ENCODE measurements around the gene MMUT. TPM values are rescaled to one million over a fixed set of nuclear protein-coding genes. Genes with fewer than 3 reads are reported as not detected.

The MMUT gene
- total and polyA plus RNA-seq, 10 of the 15 experiments (the other 5 are each of a cell fraction or from before 2014, with no cell fraction given), result 6.6 to 21.5 (median 13.5) TPM

GRCh38 chr6:49462927-49463611, at the start of gene MMUT, which contains the start of gene CENPQ (continued):
- TF ChIP-seq SP1 (IDR thresholded peaks at IDR 0.05; ENCODE audit: low read depth, low read length) (peak; percentile 92), NFIC (IDR thresholded peaks at IDR 0.05; ENCODE audit: low read depth, low read length) (0 out of 2 replicates have a peak, but pooled peaks have one; percentile 46), BCL11A (IDR thresholded peaks at IDR 0.05; ENCODE audit: low read depth, low read length) (no peak), MLLT1 (IDR thresholded peaks at IDR 0.05) (peak; percentile 73), NKRF (conservative IDR thresholded peaks at IDR 0.05) (peak; percentile 98), ZNF274 (IDR thresholded peaks at IDR 0.05; ENCODE audit: insufficient read depth, insufficient read length) (no peak), PAX5 (IDR thresholded peaks at IDR 0.05; ENCODE audit: borderline replicate concordance, low read depth, low read length) (peak; percentile 43; the same call in 1 of the 2 replicates), CUX1 (IDR thresholded peaks at IDR 0.05; ENCODE audit: insufficient replicate concordance, low read depth, low read length) (no peak), MEF2A (IDR thresholded peaks at IDR 0.05; ENCODE audit: insufficient read depth, low read depth, low read length) (0 out of 2 replicates have a peak, but pooled peaks have one; percentile 43), IRF4 (IDR thresholded peaks at IDR 0.05; ENCODE audit: low read depth, low read length) (0 out of 2 replicates have a peak, but pooled peaks have one; percentile 53), BCLAF1 (IDR thresholded peaks at IDR 0.05) (no peak), POLR2AphosphoS5 (IDR thresholded peaks at IDR 0.05; ENCODE audit: low read length) (peak; percentile 75), CREB1 (IDR thresholded peaks at IDR 0.05; ENCODE audit: low read depth) (peak; percentile 99), SIN3A (IDR thresholded peaks at IDR 0.05; ENCODE audit: low read depth, low read length) (peak; percentile 97), NBN (IDR thresholded peaks at IDR 0.05) (peak; percentile 95), ETV6 (conservative IDR thresholded peaks at IDR 0.05 in 1 of 2, IDR thresholded peaks at IDR 0.05 in 1 of 2; ENCODE audit: borderline replicate concordance in 1 of 2, low read depth in 1 of 2) (peak in 1 of 2 experiments; percentile 59; a peak in 1 of 4 replicates), BHLHE40 (IDR thresholded peaks at IDR 0.05; ENCODE audit: borderline replicate concordance in 1 of 2, low read depth in 2 of 2, low read length in 1 of 2) (0 out of 4 replicates have a peak, but pooled peaks of 1 of the 2 experiments have one; percentile 36)

Data from GM12878 (cell line).